NCI-H2196 (cell line): ENCODE results near the gene SGPP1.
"Not testable (repeated sequence)": the region's sequence is repeated elsewhere in the genome, so short reads cannot be mapped to it uniquely, and the experiment has no call there.

Experiments
- DNase-seq: peaks from one replicate; lab custom pipeline; 2025; ENCODE audit not compliant: unreplicated experiment; lab: John Stamatoyannopoulos, UW

SGPP1 gene

DNA sequence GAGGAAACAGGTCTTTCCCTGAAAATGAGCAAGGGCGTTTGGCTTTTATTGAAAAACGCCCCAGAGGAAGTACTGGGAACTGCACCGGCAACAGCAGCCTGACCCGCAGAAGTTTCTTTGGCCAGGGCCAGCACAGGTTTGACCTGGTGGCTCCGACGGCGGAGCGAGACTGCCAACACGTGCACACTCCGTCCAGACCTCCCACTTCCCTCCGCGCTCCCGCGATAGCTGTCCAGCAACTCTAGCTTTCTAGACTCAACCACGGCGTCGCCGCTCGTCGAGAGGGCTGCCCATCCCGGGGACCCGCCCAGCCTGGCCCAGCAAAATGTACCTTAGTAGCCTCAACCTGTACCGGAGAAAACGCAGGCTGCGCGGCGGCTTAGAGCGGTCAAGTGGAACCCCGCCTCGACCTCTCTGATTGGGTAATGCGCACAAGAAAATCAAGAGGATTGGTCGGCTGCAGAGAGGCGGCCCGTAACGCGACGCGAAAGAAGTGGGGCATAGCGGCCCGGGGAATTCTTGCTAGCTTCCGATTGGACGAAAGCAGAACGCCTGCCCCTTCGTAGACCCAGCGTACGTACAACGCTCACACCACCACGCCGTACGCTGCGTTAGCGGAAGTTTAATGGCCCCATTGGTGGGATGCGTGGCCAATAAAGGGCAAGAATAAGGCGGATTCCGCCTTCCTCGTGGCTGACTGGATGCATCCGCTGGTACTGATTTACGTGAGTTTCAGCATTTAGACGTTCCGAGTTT is 86.2 kb downstream of the SGPP1 start, which contains the start of gene WDR89:
Gene WDR89, minus strand, starts transcription at position 399 of the 756 bp plus-strand sequence. CDS start 41,929 bp downstream, outside the sequence.
- peak; percentile 99 for DNase-seq

DNA sequence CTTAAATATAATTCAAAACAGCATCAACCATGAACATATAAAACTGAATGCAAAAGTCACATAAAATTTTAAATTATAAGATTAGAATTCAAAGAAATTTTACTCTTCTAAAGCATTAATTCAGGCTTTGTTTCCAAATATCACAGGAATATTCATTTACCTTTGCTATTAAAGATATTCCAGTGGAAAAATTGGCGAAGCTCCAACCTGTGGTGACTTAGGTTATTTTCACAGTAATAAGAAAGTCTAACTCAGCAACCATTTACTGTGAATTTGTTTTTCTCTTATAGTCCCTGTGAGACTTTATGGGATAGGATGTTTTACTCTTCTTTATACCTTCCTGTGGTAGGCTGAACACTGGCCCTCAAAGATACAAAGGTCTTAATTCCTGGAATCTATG is 89.4 kb downstream of the SGPP1 start:
- DNase-seq, result no peak

DNA sequence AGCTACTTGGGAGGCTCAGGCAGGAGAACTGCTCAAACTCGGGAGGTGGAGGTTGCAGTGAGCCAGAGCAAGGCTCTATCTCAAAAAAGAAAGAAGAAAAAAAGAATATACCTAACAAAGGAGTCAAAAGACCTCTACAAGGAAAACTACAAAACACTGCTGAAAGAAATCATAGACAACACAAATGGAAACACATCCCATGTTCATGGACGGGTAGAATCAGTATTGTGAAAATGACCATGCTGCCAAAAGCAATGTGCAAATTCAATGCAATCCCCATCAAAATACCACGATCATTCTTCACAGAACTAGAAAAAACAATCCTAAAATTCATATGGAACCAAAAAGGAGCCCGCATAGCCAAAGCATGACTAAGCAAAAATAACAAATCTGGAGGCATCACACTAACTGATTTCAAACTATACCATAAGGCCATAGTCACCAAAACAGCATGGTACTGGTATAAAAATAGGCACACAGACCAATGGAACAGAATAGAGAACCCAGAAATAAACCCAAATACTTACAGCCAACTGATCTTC is 91.7 kb downstream of the SGPP1 start:
- not testable (repeated sequence) for DNase-seq
